Activated CD4-positive, alpha-beta T cell treated with anti-CD3 and anti-CD28 coated beads, Interleukin-2, amount 50 U/mL, for 24 hours (primary cell): ENCODE results near the gene ZNF681.
"Not testable (repeated sequence)": the region's sequence is repeated elsewhere in the genome, so short reads cannot be mapped to it uniquely, and the experiment has no call there.

ENCODE experiments used
- DNase-seq, 2 donors: peaks; one replicate each; pipeline ENCODE4 v3.0.0-alpha.2; 2020; ENCODE audit warnings: low read depth in 1 of 2, low spot score in 1 of 2

The ZNF681 gene

GRCh38 chr19:23774524-23774971 lies 15.9 kb upstream of the ZNF681 start:
- no peak for DNase-seq

GRCh38 chr19:23774106-23774505 lies 15.4 kb upstream of the ZNF681 start:
- DNase-seq, result no peak

DNA sequence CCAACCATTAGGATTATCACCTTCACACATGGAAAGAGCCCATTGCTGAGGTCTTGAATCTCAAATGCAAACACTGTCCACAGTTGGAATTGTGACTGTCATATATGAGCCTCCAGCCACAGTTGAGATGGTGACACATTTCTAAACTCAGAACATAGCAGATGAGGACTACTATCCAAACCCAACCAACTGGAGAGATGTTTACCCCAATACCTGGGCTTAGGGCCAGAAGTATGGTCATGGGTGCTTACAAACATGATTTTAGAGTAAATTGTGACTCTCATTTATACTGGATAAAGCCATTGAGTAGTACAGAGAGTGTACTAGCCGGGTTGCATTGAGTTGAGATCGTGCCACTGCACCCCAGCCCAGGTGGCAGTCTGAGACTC lies 14.0 kb upstream of the ZNF681 start:
- DNase-seq, result no peak

DNA sequence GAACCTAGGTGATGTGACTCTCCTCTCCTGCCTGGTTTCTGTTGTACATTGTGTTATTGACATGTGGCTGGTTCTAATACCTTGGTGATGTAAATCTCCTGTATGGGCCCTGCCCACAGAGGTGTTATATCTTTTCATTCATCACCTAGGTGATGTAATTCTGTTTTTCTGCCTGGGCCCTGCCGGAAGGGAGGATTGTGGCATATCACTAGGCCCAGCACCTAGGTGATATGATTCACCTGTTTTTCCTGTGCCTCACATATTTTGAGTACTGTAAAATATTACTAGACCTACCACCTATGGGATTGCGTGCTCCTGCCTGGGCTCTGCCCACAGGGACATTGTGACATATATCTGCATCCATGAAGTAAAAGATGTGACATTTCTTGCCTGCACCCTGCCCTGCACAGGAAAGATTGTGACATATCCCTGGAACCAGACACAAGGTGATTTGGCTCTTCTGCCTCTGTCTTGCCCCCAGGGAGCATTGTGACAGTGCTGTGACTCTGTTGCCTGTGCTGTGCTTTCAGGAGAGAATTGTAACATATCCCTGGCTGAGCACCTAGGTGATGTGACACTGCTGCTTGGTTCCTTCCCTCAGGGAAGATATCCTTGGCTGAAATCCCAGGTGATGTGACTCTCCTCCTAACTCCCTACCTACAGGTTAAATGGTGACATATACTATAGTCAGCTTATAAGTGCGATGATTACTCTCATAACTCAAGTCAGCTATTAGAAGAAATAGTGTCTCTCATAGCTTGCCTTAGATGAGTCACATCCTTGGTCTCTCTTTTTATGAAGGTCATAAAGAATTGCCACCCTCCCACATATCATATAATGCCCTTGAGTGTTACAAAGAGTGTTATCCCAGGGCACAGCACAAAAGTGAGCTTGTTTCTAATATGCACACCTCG lies 13.3 kb upstream of the ZNF681 start:
- no peak for DNase-seq

DNA sequence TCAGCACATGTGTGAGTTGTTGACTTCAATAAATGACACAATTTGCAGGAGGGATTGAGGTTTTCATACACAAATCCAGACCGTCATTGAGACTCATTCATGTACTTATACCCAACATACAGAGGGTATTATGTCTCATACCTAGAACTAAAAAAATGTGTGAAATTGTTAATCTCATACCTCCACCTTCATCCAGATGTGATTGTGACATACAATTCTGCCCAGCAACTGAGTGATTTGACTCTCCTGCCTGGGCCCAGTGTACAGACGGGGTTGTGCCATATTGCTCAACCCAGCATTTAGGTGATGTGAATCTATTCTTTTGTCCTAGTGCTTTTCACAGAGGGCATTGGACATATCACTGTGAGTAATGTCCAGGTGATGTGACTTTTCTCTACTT lies 12.6 kb upstream of the ZNF681 start:
- no peak for DNase-seq

- DNase-seq, result no peak
Observed at GRCh38 chr19:23770672-23771250, 12.1 kb upstream of the ZNF681 start.

DNA sequence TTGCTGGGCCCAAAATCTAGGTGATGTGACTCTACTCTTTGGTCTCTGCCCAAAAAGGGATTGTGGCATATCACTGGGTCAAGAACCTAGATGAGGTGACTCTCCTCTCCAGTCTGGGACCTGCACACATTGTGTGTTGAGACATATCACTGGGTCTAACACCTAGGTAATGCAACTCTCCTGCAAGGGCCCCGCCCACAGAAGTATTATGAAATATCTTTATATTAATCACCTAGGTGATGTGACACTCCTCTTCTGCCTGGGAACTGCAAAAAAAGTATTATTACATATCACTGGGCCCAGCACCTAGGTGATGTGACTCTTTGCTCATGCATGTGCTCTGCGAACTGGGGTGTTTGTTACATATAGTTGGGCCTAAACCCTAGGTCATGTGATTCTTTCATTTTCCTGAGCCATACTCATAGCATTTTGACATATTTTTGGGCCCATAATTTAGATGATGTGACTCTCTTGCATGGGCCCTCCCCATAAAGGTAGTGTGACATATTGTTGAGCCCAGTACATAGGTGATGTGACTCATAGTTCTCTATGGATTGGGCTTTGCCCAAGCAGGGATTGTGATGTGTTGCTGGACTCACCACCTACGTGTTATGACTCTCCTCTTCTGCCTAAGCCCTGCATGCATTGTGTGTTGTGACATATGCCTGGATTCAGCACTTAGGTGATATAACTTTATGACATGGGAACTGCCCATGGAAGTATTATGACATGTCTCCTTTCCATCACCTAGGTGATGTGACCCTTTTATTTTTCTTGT lies 11.2 kb upstream of the ZNF681 start:
- DNase-seq, result no peak

- DNase-seq, result no peak
Observed at GRCh38 chr19:23766951-23767350, 8.3 kb upstream of the ZNF681 start.

DNA sequence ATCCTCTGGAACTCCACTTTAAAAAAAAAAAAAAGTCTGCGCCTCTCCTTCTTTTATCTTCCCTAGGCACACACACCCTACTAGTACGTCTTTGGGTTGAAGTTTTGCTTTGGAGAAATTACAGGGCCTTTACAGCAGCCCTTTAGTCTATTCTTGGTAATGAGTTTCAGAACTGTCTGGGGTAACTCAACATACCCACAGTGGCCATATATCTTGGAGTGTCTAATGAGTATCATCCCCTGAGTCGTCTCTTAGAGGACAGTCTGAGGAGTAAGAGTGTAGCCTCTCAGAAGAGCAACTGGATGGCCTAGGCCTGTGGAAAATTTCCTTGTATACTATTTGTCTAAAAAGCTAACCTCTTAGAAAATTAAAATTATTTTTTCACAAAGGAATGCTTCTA lies 6.1 kb upstream of the ZNF681 start:
- DNase-seq, result no peak

DNA sequence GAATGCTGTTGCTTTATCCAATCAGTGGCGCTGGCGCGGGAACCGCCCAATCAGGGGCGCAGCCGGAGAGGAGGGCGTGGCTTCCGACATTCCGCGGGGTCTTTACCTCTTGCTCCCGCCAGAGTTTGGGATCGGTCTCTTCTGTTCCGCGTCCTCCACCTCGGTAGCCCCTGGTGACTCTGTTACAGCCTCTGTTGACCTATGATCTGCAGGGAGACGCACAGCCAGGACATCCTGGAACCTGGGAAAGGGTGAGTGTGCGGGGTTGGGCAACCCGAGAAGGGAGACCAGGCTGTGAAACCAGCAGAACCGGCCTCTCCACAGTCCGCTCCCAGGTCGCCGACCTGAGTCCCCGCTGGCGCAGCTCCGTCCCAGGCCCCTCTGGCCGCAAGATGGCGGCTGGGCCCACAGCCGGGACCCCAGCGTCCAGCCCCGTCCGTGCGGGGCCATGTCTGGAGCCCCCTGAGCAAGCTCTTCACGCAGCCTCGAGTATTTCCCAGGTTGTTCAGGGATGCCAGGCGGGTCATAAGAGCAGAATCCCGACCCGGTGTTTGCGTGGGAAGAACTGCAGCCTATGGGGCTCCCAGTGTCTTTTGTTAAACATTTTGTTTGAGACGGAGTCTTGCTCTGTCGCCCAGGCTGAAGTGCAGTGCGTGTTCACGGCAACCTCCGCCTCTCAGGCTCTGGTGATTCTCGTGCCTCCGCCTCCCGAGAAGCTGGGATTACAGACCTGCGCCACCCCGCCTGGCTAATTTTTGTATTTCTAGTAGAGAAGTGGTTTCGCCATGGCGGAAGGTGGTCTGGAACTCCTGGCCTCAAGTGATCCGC lies 4.4 kb upstream of the ZNF681 start:
- peak; percentile 59 to 72 for DNase-seq

- no peak for DNase-seq
Observed at GRCh38 chr19:23762548-23762883, 3.8 kb upstream of the ZNF681 start.

DNA sequence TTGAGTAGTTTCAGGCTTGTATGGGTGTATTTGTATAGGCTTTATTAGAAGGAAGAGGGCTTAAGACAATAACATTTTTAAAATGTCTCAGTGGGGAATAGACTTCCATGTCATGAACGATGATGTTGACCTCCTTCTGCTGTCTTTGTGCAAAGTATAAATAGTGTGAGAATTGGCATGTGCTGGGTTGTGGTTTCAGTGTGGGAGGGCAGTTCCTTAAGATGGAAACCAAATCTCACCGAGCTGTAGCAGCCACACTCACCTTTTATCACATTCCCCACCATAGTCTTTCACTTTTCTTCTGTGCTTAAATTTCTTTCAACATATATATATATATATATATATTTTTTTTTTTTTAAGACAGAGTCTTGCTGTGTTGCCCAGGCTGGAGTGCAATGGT lies 1.6 kb upstream of the ZNF681 start:
- not testable (repeated sequence) for DNase-seq

DNA sequence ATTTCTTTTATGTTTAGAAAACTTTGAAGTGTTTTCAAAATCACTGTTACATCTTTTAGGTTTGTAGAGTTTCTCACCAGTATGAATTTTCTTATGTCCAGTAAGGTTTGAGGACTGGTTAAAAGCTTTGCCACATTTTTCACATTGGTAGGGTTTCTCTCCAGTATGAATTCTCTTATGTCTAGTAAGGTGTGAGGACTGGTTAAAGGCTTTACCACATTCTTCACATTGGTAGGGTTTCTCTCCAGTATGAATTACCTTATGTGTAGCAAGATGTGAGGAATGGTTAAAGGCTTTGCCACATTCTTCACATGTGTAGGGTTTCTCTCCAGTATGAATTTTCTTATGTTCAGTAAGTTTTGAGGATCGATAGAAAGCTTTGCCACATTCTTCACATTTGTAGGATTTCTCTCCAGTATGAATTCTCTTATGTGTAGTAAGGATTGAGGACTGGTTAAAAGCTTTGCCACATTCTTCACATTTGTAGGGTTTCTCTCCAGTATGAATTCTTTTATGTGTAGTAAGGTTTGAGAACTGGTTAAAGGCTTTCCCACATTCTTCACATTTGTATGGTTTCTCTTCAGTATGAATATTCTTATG lies 15.0 kb downstream of the ZNF681 start:
- not testable (repeated sequence) for DNase-seq

- not testable (repeated sequence) for DNase-seq
Observed at GRCh38 chr19:23730729-23731465, 27.8 kb downstream of the ZNF681 start.

DNA sequence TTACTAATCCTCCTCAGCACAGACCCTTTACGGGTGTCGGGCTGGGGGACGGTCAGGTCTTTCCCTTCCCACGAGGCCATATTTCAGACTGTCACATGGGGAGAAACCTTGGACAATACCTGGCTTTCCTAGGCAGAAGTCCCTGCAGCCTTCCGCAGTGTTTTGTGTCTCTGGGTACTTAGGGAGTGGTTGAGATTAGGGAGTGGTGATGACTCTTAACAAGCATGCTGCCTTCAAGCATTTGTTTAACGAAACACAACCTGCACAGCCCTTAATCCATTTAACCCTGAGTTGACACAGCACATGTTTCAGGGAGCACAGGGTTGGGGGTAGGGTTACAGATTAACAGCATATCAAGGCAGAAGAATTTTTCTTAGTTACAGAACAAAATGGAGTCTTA lies 34.5 kb downstream of the ZNF681 start:
- not testable (repeated sequence) for DNase-seq

DNA sequence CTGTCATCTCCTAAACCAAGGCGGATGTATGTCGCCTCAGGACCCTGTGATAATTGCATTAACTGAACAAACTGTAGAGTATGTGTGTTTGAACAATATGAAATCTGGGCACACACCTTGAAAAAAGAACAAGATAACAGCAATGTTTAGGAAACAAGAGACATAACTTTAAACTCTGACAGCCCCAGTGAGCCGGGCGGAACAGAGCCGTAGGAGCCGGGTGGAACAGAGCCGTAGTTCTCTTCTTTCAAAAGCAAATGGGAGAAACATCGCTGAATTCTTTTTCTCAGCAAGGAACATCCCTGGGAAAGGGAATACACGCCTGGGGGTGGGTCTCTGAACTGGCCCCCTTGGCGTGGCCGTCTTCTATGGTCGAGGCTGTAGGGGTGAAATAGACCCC lies 39.9 kb downstream of the ZNF681 start:
- no peak for DNase-seq

DNA sequence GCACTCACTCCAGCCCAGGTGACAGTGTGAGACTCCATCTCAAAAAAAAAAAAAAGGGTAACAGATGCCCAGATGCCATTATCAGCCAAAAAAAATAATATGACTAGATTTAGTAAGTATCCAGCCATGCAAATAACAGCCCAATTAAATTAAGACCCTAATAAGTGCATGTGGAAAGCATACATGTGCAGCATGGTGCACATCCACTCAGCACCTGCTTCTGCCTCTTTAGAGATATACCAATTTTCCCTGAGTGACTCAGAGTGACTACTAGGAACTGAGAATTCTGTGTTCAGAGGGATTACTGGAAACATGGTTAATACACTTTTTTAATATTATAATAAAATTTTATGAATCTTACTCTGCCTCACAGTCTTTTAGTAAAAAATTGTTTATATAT lies 41.9 kb downstream of the ZNF681 start:
- no peak for DNase-seq

DNA sequence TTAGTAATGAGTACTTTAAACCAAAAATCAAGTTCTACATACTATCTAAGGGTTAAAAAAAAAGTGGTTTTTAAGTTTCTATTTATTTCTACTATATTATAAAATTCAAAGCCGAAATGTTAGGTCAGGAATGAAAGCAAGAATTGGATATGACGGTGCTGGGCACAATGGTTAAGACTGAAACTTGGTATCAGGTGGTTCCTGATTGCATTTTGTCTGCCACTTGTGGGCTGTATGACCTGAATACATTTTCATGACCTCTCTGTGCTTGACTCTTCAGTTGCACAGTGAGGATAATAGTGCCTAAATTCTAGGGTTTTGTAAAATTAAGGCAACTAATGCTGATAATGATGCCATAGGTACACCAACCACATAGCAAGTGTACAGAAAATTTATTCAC lies 49.3 kb downstream of the ZNF681 start:
- DNase-seq, result no peak

DNA sequence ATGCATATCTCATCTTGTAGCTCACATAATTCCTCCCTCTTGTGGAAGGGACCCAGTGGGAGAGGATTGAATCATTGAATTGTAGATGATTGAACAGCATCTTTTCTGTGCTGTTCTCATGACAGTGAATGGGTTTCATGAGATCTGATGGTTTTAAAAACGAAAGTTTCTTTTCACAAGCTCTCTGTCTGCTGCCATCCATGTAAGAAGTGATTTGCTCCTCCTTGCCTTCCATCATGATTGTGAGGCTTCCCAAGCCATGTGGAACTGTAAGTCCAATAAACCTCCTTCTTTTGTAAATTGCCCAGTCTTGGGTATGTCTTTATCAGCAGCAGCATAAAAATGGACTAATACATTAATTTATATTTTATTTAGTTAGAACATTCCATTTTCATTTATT lies 52.0 kb downstream of the ZNF681 start:
- DNase-seq, result no peak

DNA sequence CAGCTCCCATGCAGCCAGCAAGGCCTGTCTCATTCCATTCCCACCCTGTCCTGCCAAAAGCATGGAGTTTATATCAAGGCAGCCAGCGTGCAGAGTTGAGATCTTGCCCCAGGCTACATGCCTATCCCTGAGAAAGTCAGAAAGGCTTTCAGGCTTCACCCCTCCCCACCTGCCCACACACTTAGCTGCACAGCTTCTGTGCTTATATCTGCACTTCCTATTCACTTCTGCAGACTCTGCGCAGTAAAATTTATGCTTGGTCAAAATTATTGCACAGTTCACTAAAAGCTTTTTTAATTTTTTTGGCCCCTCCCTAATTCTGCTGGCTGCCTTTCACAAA lies 59.2 kb downstream of the ZNF681 start:
- DNase-seq, result no peak
